Ovary (tissue), 9 donors: ENCODE data around the gene MYF6. TPM values are rescaled to one million over a fixed set of nuclear protein-coding genes. Genes with fewer than 3 reads are reported as not detected.

Experiments
- DNase-seq, 5 donors: peaks; one replicate each; pipeline ENCODE4 v3.0.0-alpha.2; 2019 to 2020
- H3K27ac ChIP-seq, 2 donors: fragments of 200-600 bp; one replicate each; pipeline versions ENCODE4 v1.5.1 to v1.8.0; 2019 to 2022
- H3K27me3 ChIP-seq: fragments of 200-600 bp; one replicate; pipeline ENCODE4 v1.8.0; 2022
- H3K36me3 ChIP-seq: fragments of 200-600 bp; sonication (generic); one replicate; pipeline ENCODE4 v1.5.1; 2019
- H3K4me1 ChIP-seq: one replicate; pipeline ENCODE4 v1.8.1; 2013; ENCODE audit warnings: mild to moderate bottlenecking, moderate library complexity; ENCODE audit not compliant: insufficient read depth
- H3K4me3 ChIP-seq: fragments of 200-600 bp; sonication (generic); one replicate; pipeline ENCODE4 v1.5.1; 2017
- H3K9me3 ChIP-seq, 2 donors: fragments of 200-600 bp in 1 of 2; sonication (generic) in 1 of 2; one replicate each; pipeline versions ENCODE4 v1.5.1 to v1.8.1; 2013 to 2019; ENCODE audit warnings: mild to moderate bottlenecking in 1 of 2, moderate library complexity in 1 of 2
- EP300 ChIP-seq: sonication (generic); formaldehyde crosslinking; IDR thresholded peaks from one replicate; pipeline ENCODE4 v1.6.1; 2017; ENCODE audit warnings: antibody characterized with exemption
- POLR2A ChIP-seq: fragments of 450-650 bp; IDR thresholded peaks from one replicate; pipeline ENCODE4 v1.6.1; 2017; ENCODE audit warnings: antibody characterized with exemption, mild to moderate bottlenecking, moderate library complexity
- WGBS, 3 donors: extraction: QIAGEN DNeasy Blood & Tissue Kit in 1 of 3; methylation state at CpG; one replicate each; pipeline versions ENCODE4 v1.1.5 to v1.1.7; 2013 to 2017; 5-methylcytosine and 5-hydroxymethylcytosine counted together
- intact Hi-C, 4 donors: fragments of 100-400 bp; cut with DNase I; formaldehyde crosslinking; loops; one replicate each; pipeline versions ENCODE4 v1.11.0 to v1.15.1; 2022 to 2023
- polyA plus RNA-seq, 2 donors: library from polyadenylated mRNA; stranded (reverse); fragments of 200-250 nt in 1 of 2; fragments of 350-450 nt in 1 of 2; fragmentation: Illumina TruSeq in 1 of 2; extraction: RNeasy Lipid Tissue Mini Kit (QIAGEN cat#74804) in 1 of 2; gene quantifications; one replicate each; pipeline ENCODE4 v1.2.3, GENCODE V29; 2013 to 2014
- total RNA-seq, 7 donors: library from RNA; depleted of rRNA in 2 of 7; stranded (reverse); fragments of >200 nt in 2 of 7; fragmentation: NEBNext Ultra II Directional in 3 of 7; extraction: Animal tissue kit (Norgen Biotek cat#: 25700) in 3 of 7; gene quantifications; one replicate each; pipeline versions ENCODE4 v1.1.0 to v1.2.4, GENCODE V29; 2016 to 2023
- TF ChIP-seq, protein P1 (sequence below), 3 donors: fragments of 450-650 bp in 2 of 3; fragments of 200-600 bp in 1 of 3; IDR thresholded peaks; one replicate each; pipeline versions ENCODE4 v1.5.1 to v1.8.0; 2016 to 2022; ENCODE audit warnings: antibody characterized with exemption in 3 of 3, mild to moderate bottlenecking in 1 of 3
- donor health status: DM: no; HTN: no; CAD: no; lungs with moderate emphysema.
- donor health status: DM: no; HTN: no; CAD: no.
- donor health status: Bipolar disorder and iron deficiency.
- donor health status: DM: yes; HTN: yes; CAD: no.
- donor health status: DM: no; HTN: no; CAD: no.
- donor health status: DM: yes; HTN: yes; CAD: no.

Gene MYF6
- total and polyA plus RNA-seq, 9 donors, result not detected

DNA sequence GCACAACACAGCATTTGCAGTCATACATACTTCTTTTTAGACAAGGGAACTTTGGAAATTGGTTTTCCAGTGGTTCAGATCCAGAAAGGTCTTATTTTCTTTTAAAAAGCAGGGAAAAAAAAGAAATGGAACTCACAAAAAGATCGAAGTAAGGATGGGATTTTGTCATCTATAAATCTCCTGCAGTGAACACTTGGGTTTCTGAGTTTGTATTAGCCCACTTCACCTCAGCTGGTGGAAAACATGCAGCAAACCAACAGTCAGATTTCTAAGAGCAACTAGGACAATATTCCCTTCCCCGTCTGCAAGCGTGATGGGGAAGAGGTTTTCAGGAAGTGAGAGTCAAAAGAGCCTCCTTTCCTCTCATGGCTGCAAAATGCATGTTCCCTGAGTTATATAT is 13.9 kb downstream of the MYF6 start:
- no peaks in the 10 kb centered on the region for H3K9me3 ChIP-seq
- intact Hi-C loops, result no loop called here
- H3K36me3 ChIP-seq, result no peaks in the 10 kb centered on the region
- WGBS, 3 donors, result 83 to 85% (median 84%) methylated on average over 3 of the region's 3 CpGs
- H3K4me3 ChIP-seq, result no peak overlapping the region
- H3K4me1 ChIP-seq, result no peaks in the 10 kb centered on the region
- no peaks in the 10 kb centered on the region for H3K27me3 ChIP-seq
- no peak for DNase-seq
- TF ChIP-seq EP300, result no peak
- TF ChIP-seq, protein P1, sequence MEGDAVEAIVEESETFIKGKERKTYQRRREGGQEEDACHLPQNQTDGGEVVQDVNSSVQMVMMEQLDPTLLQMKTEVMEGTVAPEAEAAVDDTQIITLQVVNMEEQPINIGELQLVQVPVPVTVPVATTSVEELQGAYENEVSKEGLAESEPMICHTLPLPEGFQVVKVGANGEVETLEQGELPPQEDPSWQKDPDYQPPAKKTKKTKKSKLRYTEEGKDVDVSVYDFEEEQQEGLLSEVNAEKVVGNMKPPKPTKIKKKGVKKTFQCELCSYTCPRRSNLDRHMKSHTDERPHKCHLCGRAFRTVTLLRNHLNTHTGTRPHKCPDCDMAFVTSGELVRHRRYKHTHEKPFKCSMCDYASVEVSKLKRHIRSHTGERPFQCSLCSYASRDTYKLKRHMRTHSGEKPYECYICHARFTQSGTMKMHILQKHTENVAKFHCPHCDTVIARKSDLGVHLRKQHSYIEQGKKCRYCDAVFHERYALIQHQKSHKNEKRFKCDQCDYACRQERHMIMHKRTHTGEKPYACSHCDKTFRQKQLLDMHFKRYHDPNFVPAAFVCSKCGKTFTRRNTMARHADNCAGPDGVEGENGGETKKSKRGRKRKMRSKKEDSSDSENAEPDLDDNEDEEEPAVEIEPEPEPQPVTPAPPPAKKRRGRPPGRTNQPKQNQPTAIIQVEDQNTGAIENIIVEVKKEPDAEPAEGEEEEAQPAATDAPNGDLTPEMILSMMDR (IDR thresholded peaks at IDR 0.05), result no peak
- no peak for TF ChIP-seq POLR2A
- no peak overlapping the region for H3K27ac ChIP-seq

DNA sequence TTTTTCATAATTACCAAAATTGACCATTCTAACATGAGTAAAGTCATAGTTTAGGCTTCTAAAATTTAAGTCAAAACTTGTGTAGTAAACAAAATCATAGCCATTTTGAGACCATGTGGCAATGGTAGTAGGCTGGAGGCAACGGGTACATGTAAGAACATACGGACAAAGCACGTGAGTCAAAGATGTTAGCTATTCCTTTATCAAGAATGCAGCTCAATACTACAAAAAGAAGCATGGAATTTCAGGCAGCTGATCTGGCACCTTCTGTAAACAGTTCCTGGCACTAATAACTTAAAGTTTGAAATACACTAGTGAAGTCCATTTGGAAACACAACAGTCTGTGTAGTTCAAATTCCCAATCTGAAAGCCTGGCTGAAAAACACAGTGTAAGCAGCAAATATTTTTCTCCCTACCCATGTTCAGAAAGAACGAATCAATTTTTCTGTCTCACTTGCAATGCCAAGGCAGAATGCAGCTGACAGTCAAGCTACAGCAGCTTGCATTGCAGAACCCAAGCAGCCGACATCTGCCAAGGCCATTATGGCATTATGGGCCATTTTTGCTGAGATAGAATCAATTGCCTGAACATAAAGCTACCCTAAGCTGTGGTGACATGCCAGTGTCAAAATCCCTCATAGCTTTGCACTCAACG is 38.5 kb downstream of the MYF6 start:
- intact Hi-C loops, result no loop called here
- no peak overlapping the region for H3K27ac ChIP-seq
- H3K4me3 ChIP-seq, result no peak overlapping the region
- no peak for DNase-seq
- no peaks in the 10 kb centered on the region for H3K36me3 ChIP-seq
- no peaks in the 10 kb centered on the region for H3K9me3 ChIP-seq
- H3K27me3 ChIP-seq, result no peaks in the 10 kb centered on the region
- 61 to 67% (median 64%) methylated on average over 6 of the region's 6 CpGs for WGBS, 3 donors
- TF ChIP-seq EP300 (no peak), POLR2A (no peak)
- TF ChIP-seq, protein P1 (IDR thresholded peaks at IDR 0.05), result no peak
- H3K4me1 ChIP-seq, result no peaks in the 10 kb centered on the region

GRCh38 chr12:80747800-80748199 is 40.4 kb downstream of the MYF6 start:
- Histone ChIP-seq H3K4me3 (no peak overlapping the region), H3K27me3 (no peaks in the 10 kb centered on the region), H3K36me3 (no peaks in the 10 kb centered on the region), H3K4me1 (no peaks in the 10 kb centered on the region), H3K9me3 (no peaks in the 10 kb centered on the region), H3K27ac (no peak overlapping the region)
- intact Hi-C loops, result no loop called here
- DNase-seq, result no peak
- 18 to 23% (median 21%) methylated on average over 2 of the region's 2 CpGs for WGBS, 3 donors
- TF ChIP-seq, protein P1 (IDR thresholded peaks at IDR 0.05), result no peak
- TF ChIP-seq EP300 (no peak), POLR2A (no peak)

- Histone ChIP-seq H3K4me1 (no peaks in the 10 kb centered on the region), H3K27me3 (no peaks in the 10 kb centered on the region), H3K36me3 (no peaks in the 10 kb centered on the region), H3K4me3 (no peak overlapping the region), H3K9me3 (no peaks in the 10 kb centered on the region), H3K27ac (no peak overlapping the region)
- TF ChIP-seq, protein P1 (IDR thresholded peaks at IDR 0.05), result no peak
- no peak for TF ChIP-seq EP300
- no peak for TF ChIP-seq POLR2A
- no peak for DNase-seq
- intact Hi-C loops, result no loop called here
- WGBS, 3 donors, result 63 to 77% (median 72%) methylated on average over 2 of the region's 2 CpGs
Observed at GRCh38 chr12:80749456-80749855, 42.0 kb downstream of the MYF6 start.
